ENCODE data around the gene SNRNP35.
"Not testable (repeated sequence)": the region's sequence is repeated elsewhere in the genome, so short reads cannot be mapped to it uniquely, and the experiment has no call there.

Gene SNRNP35

GRCh38 chr12:123506843-123507236 lies 48.9 kb downstream of the SNRNP35 start:
- no peak overlapping the region for H2AFZ ChIP-seq (ENCODE audit: low read length, unreplicated experiment)
- peaks cover 7% of the 10 kb centered on the region; the same call in 1 of the 2 replicates for H3K36me3 ChIP-seq (ENCODE audit: insufficient read depth, low read length)
- H3K27me3 ChIP-seq (ENCODE audit: insufficient read depth, low read length) = no peaks in the 10 kb centered on the region
- H3K4me1 ChIP-seq (ENCODE audit: control insufficient read depth, insufficient read depth, low read length, unreplicated experiment) = no peaks in the 10 kb centered on the region
- H3K79me2 ChIP-seq (ENCODE audit: control insufficient read depth, insufficient read depth, low read length, unreplicated experiment) = no peaks in the 10 kb centered on the region
- H3K4me3 ChIP-seq (ENCODE audit: low read depth, low read length) = no peak overlapping the region
- H3K27ac ChIP-seq (ENCODE audit: low read depth, low read length) = no peak overlapping the region

GRCh38 chr12:123512838-123513665 lies 55.1 kb downstream of the SNRNP35 start:
- no peak overlapping the region for H2AFZ ChIP-seq (ENCODE audit: low read length, unreplicated experiment)

GRCh38 chr12:123513805-123514204 lies 55.9 kb downstream of the SNRNP35 start:
- Histone ChIP-seq H3K79me2 (ENCODE audit: control insufficient read depth, insufficient read depth, low read length, unreplicated experiment) (no peaks in the 10 kb centered on the region), H3K27me3 (ENCODE audit: insufficient read depth, low read length) (no peaks in the 10 kb centered on the region), H3K27ac (ENCODE audit: low read depth, low read length) (no peak overlapping the region), H3K4me1 (ENCODE audit: control insufficient read depth, insufficient read depth, low read length, unreplicated experiment) (no peaks in the 10 kb centered on the region), H3K36me3 (ENCODE audit: insufficient read depth, low read length) (peaks cover 26% of the 10 kb centered on the region), H3K4me3 (ENCODE audit: low read depth, low read length) (no peak overlapping the region), H2AFZ (ENCODE audit: low read length, unreplicated experiment) (no peak overlapping the region)

More at GRCh38 chr12:123512838-123513665, 55.1 kb downstream of the SNRNP35 start:
- Histone ChIP-seq H3K27me3 (ENCODE audit: insufficient read depth, low read length) (no peaks in the 10 kb centered on the region), H3K27ac (ENCODE audit: low read depth, low read length) (no peak overlapping the region), H3K36me3 (ENCODE audit: insufficient read depth, low read length) (peaks cover 20% of the 10 kb centered on the region; the same call in 1 of the 2 replicates), H3K79me2 (ENCODE audit: control insufficient read depth, insufficient read depth, low read length, unreplicated experiment) (no peaks in the 10 kb centered on the region), H3K4me1 (ENCODE audit: control insufficient read depth, insufficient read depth, low read length, unreplicated experiment) (no peaks in the 10 kb centered on the region), H3K4me3 (ENCODE audit: low read depth, low read length) (no peak overlapping the region)

GRCh38 chr12:123514582-123515221 lies 56.8 kb downstream of the SNRNP35 start:
- not testable (repeated sequence) for H3K79me2 ChIP-seq (ENCODE audit: control insufficient read depth, insufficient read depth, low read length, unreplicated experiment); H3K4me3 ChIP-seq (ENCODE audit: low read depth, low read length); H3K27ac ChIP-seq (ENCODE audit: low read depth, low read length); H3K4me1 ChIP-seq (ENCODE audit: control insufficient read depth, insufficient read depth, low read length, unreplicated experiment); H3K27me3 ChIP-seq (ENCODE audit: insufficient read depth, low read length); H2AFZ ChIP-seq (ENCODE audit: low read length, unreplicated experiment)
- peaks cover 26% of the 10 kb centered on the region for H3K36me3 ChIP-seq (ENCODE audit: insufficient read depth, low read length)

- Histone ChIP-seq H2AFZ (ENCODE audit: low read length, unreplicated experiment) (no peak overlapping the region), H3K36me3 (ENCODE audit: insufficient read depth, low read length) (peaks cover 25% of the 10 kb centered on the region), H3K4me3 (ENCODE audit: low read depth, low read length) (no peak overlapping the region), H3K79me2 (ENCODE audit: control insufficient read depth, insufficient read depth, low read length, unreplicated experiment) (no peaks in the 10 kb centered on the region), H3K27me3 (ENCODE audit: insufficient read depth, low read length) (no peaks in the 10 kb centered on the region), H3K27ac (ENCODE audit: low read depth, low read length) (no peak overlapping the region), H3K4me1 (ENCODE audit: control insufficient read depth, insufficient read depth, low read length, unreplicated experiment) (no peaks in the 10 kb centered on the region)
Observed at GRCh38 chr12:123516216-123516780, 58.4 kb downstream of the SNRNP35 start.
